Islet of Langerhans (tissue), 1 donor: ENCODE measurements around the gene RPS6KA3.

Experiments used
- FAIRE-seq: peaks from one replicate; lab custom pipeline; 2011; peaks lifted over from hg19 to GRCh38; lab: Jason Lieb, UNC

RPS6KA3 gene

DNA sequence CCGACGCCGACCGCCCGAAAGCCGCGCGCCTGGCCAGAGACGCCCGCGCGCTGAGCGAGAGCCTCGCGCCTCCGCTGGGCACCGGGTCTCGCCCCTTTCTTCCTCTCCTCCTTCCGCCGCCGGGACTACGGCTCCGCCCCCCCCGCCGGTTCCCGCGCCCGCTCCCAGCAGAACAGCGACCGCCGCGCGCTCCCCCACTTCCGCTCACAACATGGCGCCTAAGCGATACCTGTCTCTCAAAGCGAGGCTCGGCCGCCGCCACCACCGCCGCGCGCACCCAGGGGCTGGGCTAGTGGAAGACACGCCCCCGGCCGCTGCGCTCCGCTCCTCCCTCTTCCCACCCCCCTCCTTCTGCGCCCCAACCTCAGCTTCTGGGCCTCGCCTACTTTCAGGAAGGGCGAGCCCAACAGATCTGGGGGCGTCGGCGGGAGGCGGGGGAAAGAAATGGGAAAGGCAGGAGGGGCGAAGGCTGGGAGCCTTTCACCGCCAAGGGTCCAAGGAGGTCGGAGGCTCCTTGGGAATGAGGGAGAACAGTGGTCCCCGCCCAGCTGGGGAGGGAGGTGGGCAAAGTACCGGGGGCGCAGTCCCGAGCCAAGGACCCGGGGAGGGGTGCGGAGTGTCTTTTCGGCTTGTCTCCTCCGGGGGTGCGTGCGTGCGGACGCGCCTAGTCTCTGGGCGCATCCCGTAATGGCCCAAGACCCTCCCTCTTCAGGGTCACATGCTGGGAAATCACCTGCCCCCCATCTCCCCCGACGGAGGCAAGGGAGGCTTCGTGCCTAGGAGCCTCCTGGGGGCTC is at the start of gene RPS6KA3:
RPS6KA3 (minus strand) TSS at position 100 of the 797 bp plus-strand sequence. CDS start 277 bp downstream, outside the sequence.
- no peak for FAIRE-seq

GRCh38 chrX:20315140-20315539 is 48.4 kb upstream of the RPS6KA3 start:
- FAIRE-seq = no peak

- no peak for FAIRE-seq
Observed at GRCh38 chrX:20313899-20314298, 47.2 kb upstream of the RPS6KA3 start.

DNA sequence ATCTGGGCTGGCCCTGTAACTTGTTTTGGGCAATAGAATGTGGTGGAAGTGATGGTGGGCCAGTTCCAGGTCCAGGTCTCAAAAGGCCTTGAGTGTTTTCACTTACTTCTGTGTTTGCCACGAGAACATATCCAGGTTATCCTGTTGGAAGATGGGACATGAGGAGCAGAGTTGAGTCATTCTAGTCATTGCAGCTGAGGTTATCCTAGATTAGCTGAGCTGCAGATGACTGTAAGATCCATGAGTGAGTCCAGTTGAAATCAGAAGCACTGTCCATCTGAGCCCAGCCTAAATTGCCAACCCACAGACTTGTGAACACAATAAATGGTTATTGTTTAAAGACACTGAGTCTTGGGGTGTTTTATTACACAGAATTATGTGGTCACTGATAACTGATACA is 45.3 kb upstream of the RPS6KA3 start:
- FAIRE-seq = no peak

GRCh38 chrX:20311505-20311904 is 44.8 kb upstream of the RPS6KA3 start:
- no peak for FAIRE-seq

- no peak for FAIRE-seq
Observed at GRCh38 chrX:20309806-20310205, 43.1 kb upstream of the RPS6KA3 start.

- no peak for FAIRE-seq
Observed at GRCh38 chrX:20306668-20307067, 40.0 kb upstream of the RPS6KA3 start.

DNA sequence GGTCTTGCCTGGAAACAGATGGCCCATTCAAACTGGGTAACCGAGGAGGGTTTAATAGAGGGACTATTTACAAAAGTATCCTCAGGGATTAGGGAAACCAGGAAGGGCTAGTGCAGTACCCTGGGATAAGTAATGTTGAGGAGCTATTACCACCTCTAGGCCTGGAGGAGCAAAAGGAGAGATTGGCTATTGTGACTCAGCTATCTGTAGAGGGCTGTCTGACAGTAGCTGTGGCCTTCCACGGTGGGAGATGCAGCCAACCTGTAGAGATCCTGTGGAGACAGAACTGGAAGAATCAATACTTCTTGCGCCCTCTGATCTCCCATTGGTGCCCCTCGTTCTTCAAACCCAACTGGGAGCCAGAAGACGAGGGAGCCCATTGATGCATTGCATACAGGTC is 34.1 kb upstream of the RPS6KA3 start:
- FAIRE-seq = no peak

- no peak for FAIRE-seq
Observed at GRCh38 chrX:20294957-20295356, 28.2 kb upstream of the RPS6KA3 start.

- no peak for FAIRE-seq
Observed at GRCh38 chrX:20294284-20294683, 27.6 kb upstream of the RPS6KA3 start.

DNA sequence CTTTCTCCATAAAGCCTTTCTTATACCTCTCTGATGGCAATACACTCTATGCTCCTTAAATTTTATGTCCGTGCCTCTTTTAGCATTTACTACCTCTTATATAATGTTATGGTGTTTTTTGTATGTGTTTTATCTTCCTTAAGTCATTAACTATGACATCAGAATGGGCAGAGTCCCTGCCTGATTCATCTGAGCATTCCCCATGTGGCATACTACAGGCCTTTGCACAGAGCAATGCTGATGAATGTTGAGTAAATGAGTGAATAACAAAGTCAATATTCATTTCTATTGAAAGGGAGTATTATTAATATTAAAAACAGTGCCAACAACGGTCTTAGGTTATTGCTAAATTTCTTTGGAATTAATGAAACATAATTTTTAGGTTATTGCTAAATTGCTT is 18.8 kb upstream of the RPS6KA3 start:
- no peak for FAIRE-seq

DNA sequence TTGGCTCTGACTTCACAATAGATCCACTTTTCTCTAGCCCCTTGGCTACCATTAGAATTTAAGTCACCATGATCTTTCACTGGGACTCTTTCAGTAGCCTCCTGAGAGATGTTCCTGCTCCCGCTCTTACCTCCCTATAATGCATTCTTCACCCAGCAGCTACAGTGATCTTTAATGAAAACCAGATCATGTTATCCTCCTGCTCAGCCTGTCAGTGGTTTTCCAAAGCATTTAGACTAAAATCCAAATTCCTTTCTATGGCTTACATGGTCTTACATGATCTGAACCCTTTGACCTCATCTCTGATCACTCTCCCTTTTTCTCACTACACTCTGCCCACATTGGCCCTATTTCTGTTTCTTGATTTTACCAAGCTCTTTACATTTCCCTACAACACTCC is 18.3 kb upstream of the RPS6KA3 start:
- FAIRE-seq = no peak

DNA sequence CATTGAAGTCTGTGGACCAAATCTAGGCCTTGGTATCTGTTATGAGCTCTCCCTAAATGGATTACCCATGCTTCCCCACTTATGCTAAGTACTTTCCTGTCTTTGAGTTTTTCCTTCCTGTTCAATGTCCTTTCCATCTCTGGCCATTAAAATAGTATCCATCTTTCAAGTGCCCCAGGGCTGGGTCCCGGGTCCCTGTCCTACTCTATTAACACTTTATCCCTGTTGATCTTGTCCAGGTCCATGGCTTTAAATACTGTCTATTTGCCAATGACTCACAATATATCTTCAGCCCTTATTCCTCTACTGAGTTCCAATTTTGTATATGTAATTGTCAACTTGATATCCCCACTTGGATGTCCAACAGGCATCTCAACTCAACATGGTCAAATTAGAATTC is 17.7 kb upstream of the RPS6KA3 start:
- FAIRE-seq = no peak

GRCh38 chrX:20280938-20281337 is 14.2 kb upstream of the RPS6KA3 start:
- FAIRE-seq = no peak

DNA sequence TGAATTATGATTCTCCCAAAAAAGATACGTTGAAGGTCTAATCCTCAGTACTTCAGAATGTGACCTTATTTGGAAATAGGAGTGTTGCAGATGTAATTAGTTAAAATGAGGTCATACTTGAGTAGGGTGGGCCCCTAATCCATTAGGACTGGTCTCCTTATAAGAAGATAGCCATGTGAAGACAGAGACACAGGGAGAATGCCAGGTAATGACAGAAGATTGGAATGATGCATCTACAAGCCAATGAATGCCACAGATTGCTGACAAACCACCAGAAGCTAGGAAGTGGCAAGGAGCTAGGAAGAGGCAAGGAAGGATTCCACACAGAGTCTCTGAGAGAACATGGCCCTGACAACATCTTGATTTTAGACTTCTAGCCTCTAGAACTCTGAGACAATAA is 7.4 kb upstream of the RPS6KA3 start:
- FAIRE-seq = no peak

GRCh38 chrX:20271730-20272129 is 5.0 kb upstream of the RPS6KA3 start:
- FAIRE-seq = no peak

- FAIRE-seq = no peak
Observed at GRCh38 chrX:20271186-20271585, 4.5 kb upstream of the RPS6KA3 start.

DNA sequence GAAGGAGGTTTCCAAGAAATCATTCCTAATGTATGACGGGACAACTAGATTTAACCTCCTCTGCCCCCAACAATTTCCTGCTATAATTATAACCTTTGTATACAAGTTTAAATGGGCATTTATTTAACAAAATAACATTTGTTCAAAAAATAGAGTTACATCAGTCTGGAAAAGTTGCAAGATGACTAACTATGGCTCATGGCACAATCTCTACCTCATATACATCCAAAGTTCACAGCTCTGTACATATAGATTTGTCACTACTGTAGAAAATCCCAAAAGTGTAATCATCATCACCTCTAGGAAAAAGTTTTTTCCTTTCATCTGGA is 3.8 kb upstream of the RPS6KA3 start:
- no peak for FAIRE-seq

GRCh38 chrX:20269848-20270561 is 3.3 kb upstream of the RPS6KA3 start:
- FAIRE-seq = no peak

- FAIRE-seq = no peak
Observed at GRCh38 chrX:20267931-20268701, 1.4 kb upstream of the RPS6KA3 start.

- no peak for FAIRE-seq
Observed at GRCh38 chrX:20267607-20267930, 860 bp upstream of the RPS6KA3 start.

GRCh38 chrX:20265726-20266681 is 705 bp downstream of the RPS6KA3 start:
- no peak for FAIRE-seq
